H9 (cell line): Measurements from ENCODE around the gene C1QTNF9B. TPM values are rescaled to one million over a fixed set of nuclear protein-coding genes. Genes with fewer than 3 reads are reported as not detected.

Source experiments
- DNase-seq: peaks from one replicate; pipeline ENCODE4 v3.0.0-alpha.2; 2017
- H2AFZ ChIP-seq: one replicate; pipeline ENCODE4 v1.6.1; 2013; ENCODE audit warnings: mild to moderate bottlenecking, low read length, control low read depth, moderate library complexity
- H2AK5ac ChIP-seq: 2 replicates; pipeline ENCODE4 v1.6.1; 2013; ENCODE audit warnings: low read length, control low read depth, mixed read lengths; ENCODE audit not compliant: insufficient read length
- H2BK120ac ChIP-seq: one replicate; pipeline ENCODE4 v1.6.1; 2013; ENCODE audit warnings: low read depth, mild to moderate bottlenecking, low read length, control low read depth, inconsistent platforms; ENCODE audit not compliant: poor library complexity, severe bottlenecking
- H2BK12ac ChIP-seq: 2 replicates; pipeline ENCODE4 v1.6.1; 2013; ENCODE audit warnings: low read length, control low read depth, mixed read lengths, low read depth; ENCODE audit not compliant: insufficient read length
- H2BK15ac ChIP-seq: 2 replicates; pipeline ENCODE4 v1.6.1; 2013; ENCODE audit warnings: low read depth, low read length, control low read depth
- H2BK20ac ChIP-seq: one replicate; pipeline ENCODE4 v1.6.1; 2013; ENCODE audit warnings: low read depth, mild to moderate bottlenecking, low read length, control low read depth, inconsistent platforms; ENCODE audit not compliant: poor library complexity, severe bottlenecking
- H2BK5ac ChIP-seq: 2 replicates; pipeline ENCODE4 v1.6.1; 2013; ENCODE audit warnings: low read length, control low read depth, mixed read lengths; ENCODE audit not compliant: insufficient read length
- H3K14ac ChIP-seq: 2 replicates; pipeline ENCODE4 v1.6.1; 2013; ENCODE audit warnings: low read length, control low read depth; ENCODE audit not compliant: insufficient read depth
- H3K18ac ChIP-seq: 2 replicates; pipeline ENCODE4 v1.6.1; 2013; ENCODE audit warnings: low read depth, mild to moderate bottlenecking, mixed read lengths, low read length, control low read depth; ENCODE audit not compliant: insufficient read length
- H3K23ac ChIP-seq: 2 replicates; pipeline ENCODE4 v1.6.1; 2013; ENCODE audit warnings: low read length, control low read depth, mixed read lengths, low read depth; ENCODE audit not compliant: insufficient read length
- H3K23me2 ChIP-seq: 2 replicates; pipeline ENCODE4 v1.6.1; 2013; ENCODE audit warnings: low read depth, mild to moderate bottlenecking, mixed read lengths, low read length, control low read depth; ENCODE audit not compliant: insufficient read length, poor library complexity, severe bottlenecking
- H3K27ac ChIP-seq: 2 replicates; pipeline ENCODE4 v1.5.1; 2013; ENCODE audit warnings: low read length, control low read depth, mixed read lengths, low read depth; ENCODE audit not compliant: insufficient read length
- H3K27me3 ChIP-seq: 2 replicates; pipeline ENCODE4 v1.6.1; 2013; ENCODE audit warnings: low read length, control low read depth, inconsistent platforms; ENCODE audit not compliant: insufficient read depth
- H3K4ac ChIP-seq: 2 replicates; pipeline ENCODE4 v1.6.1; 2013; ENCODE audit warnings: low read depth, mild to moderate bottlenecking, control low read depth, inconsistent platforms, low read length, moderate library complexity
- H3K4me1 ChIP-seq: 2 replicates; pipeline ENCODE4 v1.6.1; 2013; ENCODE audit warnings: low read length, control low read depth, inconsistent platforms; ENCODE audit not compliant: insufficient read depth
- H3K4me2 ChIP-seq: 2 replicates; pipeline ENCODE4 v1.6.1; 2013; ENCODE audit warnings: low read length, control low read depth, mixed read lengths; ENCODE audit not compliant: insufficient read length, insufficient read depth
- H3K56ac ChIP-seq: 2 replicates; pipeline ENCODE4 v1.6.1; 2013; ENCODE audit warnings: low read depth, mild to moderate bottlenecking, mixed read lengths, low read length, control low read depth; ENCODE audit not compliant: insufficient read length
- H3K79me1 ChIP-seq: 2 replicates; pipeline ENCODE4 v1.6.1; 2013; ENCODE audit warnings: low read depth, mild to moderate bottlenecking, moderate library complexity, low read length, control low read depth, inconsistent platforms; ENCODE audit not compliant: insufficient read depth, poor library complexity, severe bottlenecking
- H3K79me2 ChIP-seq: 2 replicates; pipeline ENCODE4 v1.6.1; 2013; ENCODE audit warnings: low read length, control low read depth, inconsistent platforms; ENCODE audit not compliant: insufficient read depth
- H3K9ac ChIP-seq: 2 replicates; pipeline ENCODE4 v1.6.1; 2013; ENCODE audit warnings: low read length, control low read depth, mixed read lengths; ENCODE audit not compliant: insufficient read length; ENCODE audit errors: extremely low read depth
- H3K9me3 ChIP-seq: one replicate; pipeline ENCODE4 v1.6.1; 2013; ENCODE audit warnings: low read depth, low read length, inconsistent platforms; ENCODE audit not compliant: control insufficient read depth
- H3T11ph ChIP-seq: one replicate; pipeline ENCODE4 v1.6.1; 2013; ENCODE audit warnings: mild to moderate bottlenecking, low read length, control low read depth, inconsistent platforms
- H4K20me1 ChIP-seq: one replicate; pipeline ENCODE4 v1.6.1; 2013; ENCODE audit not compliant: control insufficient read depth, insufficient read length, insufficient read depth
- H4K5ac ChIP-seq: 2 replicates; pipeline ENCODE4 v1.6.1; 2013; ENCODE audit warnings: low read depth, mild to moderate bottlenecking, mixed read lengths, low read length, control low read depth; ENCODE audit not compliant: insufficient read length
- H4K8ac ChIP-seq: replicated peaks from 2 replicates; pipeline ENCODE4 v1.6.1; 2013; ENCODE audit warnings: low read length, control low read depth, mixed read lengths, low read depth; ENCODE audit not compliant: insufficient read length
- H4K91ac ChIP-seq: 2 replicates; pipeline ENCODE4 v1.6.1; 2013; ENCODE audit warnings: low read depth, mild to moderate bottlenecking, moderate library complexity, mixed read lengths, low read length, control low read depth; ENCODE audit not compliant: insufficient read length
- H3K27ac Mint-ChIP-seq, 3 experiments: 2 replicates in 2 of 3; 3 replicates in 1 of 3; pipeline ENCODE4 v1.8.0; 2020 to 2021; ENCODE audit warnings: mixed read lengths in 3 of 3, mild to moderate bottlenecking in 1 of 3, moderate library complexity in 1 of 3
- H3K27me3 Mint-ChIP-seq: 2 replicates; pipeline ENCODE4 v1.8.0; 2021; ENCODE audit warnings: low read depth, mild to moderate bottlenecking, moderate library complexity, mixed read lengths
- H3K36me3 Mint-ChIP-seq, 3 experiments: 2 replicates in 2 of 3; 3 replicates in 1 of 3; pipeline ENCODE4 v1.8.0; 2020 to 2021; ENCODE audit warnings: low read depth in 3 of 3, mixed read lengths in 3 of 3; ENCODE audit not compliant: insufficient read depth in 1 of 3
- H3K4me1 Mint-ChIP-seq, 2 experiments: 2 replicates each; pipeline ENCODE4 v1.8.0; 2020; ENCODE audit warnings: mixed read lengths in 2 of 2
- H3K4me3 Mint-ChIP-seq, 2 experiments: 2 replicates in 1 of 2; 3 replicates in 1 of 2; pipeline ENCODE4 v1.8.0; 2020 to 2021; ENCODE audit warnings: mild to moderate bottlenecking in 2 of 2, mixed read lengths in 2 of 2, moderate library complexity in 1 of 2
- H3K9me3 Mint-ChIP-seq, 2 experiments: 2 replicates in 1 of 2; 3 replicates in 1 of 2; pipeline ENCODE4 v1.8.0; 2020; ENCODE audit warnings: mild to moderate bottlenecking in 2 of 2, mixed read lengths in 2 of 2, moderate library complexity in 1 of 2
- CTCF ChIP-seq: fragments of 200-600 bp; sonication (generic); conservative IDR thresholded peaks from 3 replicates; pipeline ENCODE4 v1.8.0; 2021; ENCODE audit warnings: antibody characterized with exemption, mild to moderate bottlenecking
- total RNA-seq: library from RNA; stranded (reverse); gene quantifications from 2 replicates; pipeline ENCODE4 v1.2.1, GENCODE V29; 2021

Gene C1QTNF9B
- total RNA-seq, 1 experiment from 2014 or later, result not detected

- Histone ChIP-seq H4K8ac (no peak overlapping the region), H2BK12ac (no peak overlapping the region), H3T11ph (no peak overlapping the region), H3K4me2 (no peak overlapping the region), H3K27me3 (no peaks in the 10 kb centered on the region), H2BK120ac (no peak overlapping the region), H4K5ac (no peak overlapping the region), H3K14ac (no peak overlapping the region), H2BK5ac (no peak overlapping the region), H3K9ac (no peak overlapping the region), H4K91ac (no peak overlapping the region), H3K23ac (no peak overlapping the region), H2AFZ (no peak overlapping the region), H4K20me1 (no peaks in the 10 kb centered on the region), H2AK5ac (no peak overlapping the region), H2BK20ac (no peak overlapping the region), H2BK15ac (no peak overlapping the region), H3K56ac (no peak overlapping the region), H3K9me3 (no peaks in the 10 kb centered on the region), H3K23me2 (no peaks in the 10 kb centered on the region), H3K79me1 (no peaks in the 10 kb centered on the region), H3K79me2 (no peaks in the 10 kb centered on the region), H3K18ac (no peak overlapping the region), H3K4ac (no peak overlapping the region), H3K27ac (no peak overlapping the region), H3K4me1 (no peaks in the 10 kb centered on the region)
- Mint-ChIP-seq H3K36me3 (no peaks in the 10 kb centered on the region), H3K4me3 (no peak overlapping the region), H3K9me3 (no peaks in the 10 kb centered on the region), H3K27me3 (no peaks in the 10 kb centered on the region), H3K4me1 (peaks cover 18 to 19% of the 10 kb centered on the region in 2 experiments), H3K27ac (no peak overlapping the region)
- TF ChIP-seq CTCF, result no peak
- DNase-seq, result no peak
These were observed 12.3 kb upstream of the C1QTNF9B start for GRCh38 chr13:23909606-23910005.
